Spleen (tissue), 7 donors: ENCODE data around the gene ATP6V0C.
A peak's percentile ranks its signal among the peaks of the same experiment; 100 is the strongest.

Experiments
- POLR2A ChIP-seq, 3 donors: fragments of 450-650 bp; IDR thresholded peaks; one replicate each; pipeline ENCODE4 v1.5.1; 2017; ENCODE audit warnings: antibody characterized with exemption in 3 of 3, mild to moderate bottlenecking in 1 of 3
- POLR2AphosphoS5 ChIP-seq, 3 donors: sonication (generic); formaldehyde crosslinking; IDR thresholded peaks; one replicate each; pipeline ENCODE4 v1.5.1; 2017; ENCODE audit warnings: antibody characterized with exemption in 3 of 3
- TF ChIP-seq, protein P1 (sequence below), 11 experiments: fragments of 200-600 bp in 7 of 11; fragments of 450-650 bp in 4 of 11; sonication (generic) in 4 of 11; IDR thresholded peaks in 8 of 11; conservative IDR thresholded peaks in 3 of 11; 1 replicate in 7 of 11; 2 replicates in 4 of 11; pipeline versions ENCODE4 v1.4.0 to v1.8.0; 2016 to 2021; ENCODE audit warnings: antibody characterized with exemption in 11 of 11, inconsistent platforms in 4 of 11, mild to moderate bottlenecking in 1 of 11
- donor health status: DM: no; HTN: no; CAD: no; lungs with moderate emphysema.
- donor health status: DM: no; HTN: no; CAD: no.
- donor health status: DM: no; HTN: no; CAD: no.

DNA sequence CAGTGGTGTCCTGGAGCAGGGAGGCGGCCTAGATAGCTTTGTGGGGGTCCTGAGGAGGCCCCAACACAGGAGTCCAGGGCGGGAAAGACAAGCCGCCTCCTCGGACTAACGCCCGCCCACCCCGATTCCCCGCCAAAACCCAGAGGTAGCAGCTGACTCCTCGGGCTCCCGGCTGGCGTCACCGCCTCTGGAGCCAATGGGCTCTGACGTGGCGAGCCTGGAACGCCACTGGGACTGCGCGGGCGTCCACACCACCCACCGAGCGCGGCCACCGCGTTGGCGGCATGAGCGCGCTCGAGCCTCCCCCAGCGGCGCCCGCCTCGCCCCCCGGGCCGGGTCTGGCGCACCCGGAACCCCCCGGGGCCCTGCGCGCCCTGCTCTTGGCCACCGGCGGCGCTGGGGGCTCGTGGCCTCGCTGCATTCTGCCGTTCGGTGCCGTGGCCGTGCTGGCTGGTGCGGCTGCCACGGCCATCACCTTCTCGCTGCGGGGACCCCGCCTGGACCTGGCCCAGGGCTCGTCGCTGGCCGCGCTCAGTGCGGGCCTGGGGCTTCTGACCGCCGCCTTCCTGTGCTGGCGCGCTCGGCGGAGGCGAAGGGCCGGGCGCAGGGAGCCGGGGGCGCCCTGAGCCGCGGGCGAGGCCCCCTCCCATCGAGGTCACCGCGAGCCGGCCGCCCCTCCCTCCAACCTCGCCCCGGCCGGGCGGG is 46.1 kb upstream of the ATP6V0C start:
- TF ChIP-seq, protein P1, sequence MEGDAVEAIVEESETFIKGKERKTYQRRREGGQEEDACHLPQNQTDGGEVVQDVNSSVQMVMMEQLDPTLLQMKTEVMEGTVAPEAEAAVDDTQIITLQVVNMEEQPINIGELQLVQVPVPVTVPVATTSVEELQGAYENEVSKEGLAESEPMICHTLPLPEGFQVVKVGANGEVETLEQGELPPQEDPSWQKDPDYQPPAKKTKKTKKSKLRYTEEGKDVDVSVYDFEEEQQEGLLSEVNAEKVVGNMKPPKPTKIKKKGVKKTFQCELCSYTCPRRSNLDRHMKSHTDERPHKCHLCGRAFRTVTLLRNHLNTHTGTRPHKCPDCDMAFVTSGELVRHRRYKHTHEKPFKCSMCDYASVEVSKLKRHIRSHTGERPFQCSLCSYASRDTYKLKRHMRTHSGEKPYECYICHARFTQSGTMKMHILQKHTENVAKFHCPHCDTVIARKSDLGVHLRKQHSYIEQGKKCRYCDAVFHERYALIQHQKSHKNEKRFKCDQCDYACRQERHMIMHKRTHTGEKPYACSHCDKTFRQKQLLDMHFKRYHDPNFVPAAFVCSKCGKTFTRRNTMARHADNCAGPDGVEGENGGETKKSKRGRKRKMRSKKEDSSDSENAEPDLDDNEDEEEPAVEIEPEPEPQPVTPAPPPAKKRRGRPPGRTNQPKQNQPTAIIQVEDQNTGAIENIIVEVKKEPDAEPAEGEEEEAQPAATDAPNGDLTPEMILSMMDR (IDR thresholded peaks at IDR 0.05 in 8 of 11, conservative IDR thresholded peaks at IDR 0.05 in 3 of 11) = no peak
- TF ChIP-seq POLR2A (IDR thresholded peaks at IDR 0.05) (no peak), POLR2AphosphoS5 (IDR thresholded peaks at IDR 0.05) (peak in 1 of 3 donors; percentile 54)
